ENCODE data around the gene C11orf21.

GRCh38 chr11:2328021-2328420, 26.3 kb upstream of the C11orf21 start:
- TF ChIP-seq CTCF (IDR thresholded peaks at IDR 0.05) (no peak), POLR2A (IDR thresholded peaks at IDR 0.05) (no peak)

All from adrenal gland (tissue), 5 donors.